Measurements from ENCODE around the gene CYTH2.

Gene CYTH2

DNA sequence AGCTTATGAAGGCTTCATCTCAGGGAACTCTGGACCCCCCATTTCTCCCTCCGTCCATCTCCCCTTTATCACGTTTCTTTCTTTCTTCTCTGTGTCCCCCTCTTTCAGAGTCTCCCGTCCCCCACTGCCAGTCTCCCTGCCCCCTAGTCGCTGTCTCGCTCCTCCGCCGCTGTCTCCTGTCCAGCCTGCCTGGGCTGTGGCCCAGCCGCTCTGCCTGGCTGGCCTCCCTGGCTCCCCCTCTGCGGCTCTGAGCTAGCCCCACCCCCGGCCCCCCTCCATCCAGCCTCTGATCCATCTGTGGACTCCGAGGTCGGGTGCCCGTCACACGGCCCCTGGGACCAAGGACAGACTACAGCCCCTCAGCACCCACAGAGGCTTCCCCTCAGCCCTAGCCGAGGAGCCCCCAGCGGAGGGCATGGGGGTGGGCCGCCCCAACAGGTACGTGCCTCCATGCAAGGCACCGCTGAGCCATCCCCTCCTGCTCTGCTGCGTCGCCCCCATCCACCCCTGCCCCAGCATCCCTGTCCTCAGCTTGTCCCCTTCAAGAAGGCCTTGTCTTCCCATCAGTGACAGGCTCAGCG lies 14.9 kb upstream of the CYTH2 start:
- no peak for DNase-seq

DNA sequence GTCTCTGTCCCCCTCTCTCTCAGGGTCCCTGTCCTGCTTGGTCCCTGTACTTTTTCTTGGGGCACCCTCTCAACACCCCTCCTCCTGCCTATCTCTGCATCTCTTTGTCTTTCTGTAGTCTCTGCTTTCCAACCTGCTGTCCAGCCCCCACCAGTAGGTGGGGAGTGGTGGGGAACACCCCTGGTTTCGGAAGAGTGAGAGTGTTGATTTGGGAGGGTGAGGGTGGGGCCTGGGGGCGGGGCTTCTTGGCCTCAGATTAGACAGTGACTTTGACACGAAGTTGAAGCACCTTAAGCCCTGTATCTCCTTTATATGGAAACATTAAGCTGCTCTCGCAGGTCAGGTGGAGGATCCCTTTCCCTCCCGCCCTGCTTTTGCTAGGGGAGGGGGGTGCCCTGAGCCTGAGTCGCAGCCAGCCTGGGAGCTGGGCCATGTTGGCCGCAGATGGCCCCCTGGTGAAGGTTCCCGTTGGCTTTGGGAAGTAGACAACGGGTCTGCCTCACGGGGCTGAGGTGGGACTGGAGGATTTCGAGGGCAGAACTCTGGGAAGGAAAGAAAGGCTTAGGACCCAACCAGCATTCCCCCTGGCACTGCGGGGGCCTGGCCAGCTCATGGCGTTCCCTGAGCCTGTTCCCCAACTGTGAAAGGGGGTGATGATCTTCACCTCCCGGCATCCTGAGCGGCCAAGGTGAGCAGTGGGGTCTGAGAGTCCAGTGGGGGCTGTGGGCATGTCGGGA lies 13.8 kb upstream of the CYTH2 start, which contains the start of gene KCNJ14:
TSS of gene KCNJ14 (plus strand) at position 404 of the 737 bp plus-strand sequence. CDS start 6,151 bp downstream, outside the sequence.
- DNase-seq = no peak

DNA sequence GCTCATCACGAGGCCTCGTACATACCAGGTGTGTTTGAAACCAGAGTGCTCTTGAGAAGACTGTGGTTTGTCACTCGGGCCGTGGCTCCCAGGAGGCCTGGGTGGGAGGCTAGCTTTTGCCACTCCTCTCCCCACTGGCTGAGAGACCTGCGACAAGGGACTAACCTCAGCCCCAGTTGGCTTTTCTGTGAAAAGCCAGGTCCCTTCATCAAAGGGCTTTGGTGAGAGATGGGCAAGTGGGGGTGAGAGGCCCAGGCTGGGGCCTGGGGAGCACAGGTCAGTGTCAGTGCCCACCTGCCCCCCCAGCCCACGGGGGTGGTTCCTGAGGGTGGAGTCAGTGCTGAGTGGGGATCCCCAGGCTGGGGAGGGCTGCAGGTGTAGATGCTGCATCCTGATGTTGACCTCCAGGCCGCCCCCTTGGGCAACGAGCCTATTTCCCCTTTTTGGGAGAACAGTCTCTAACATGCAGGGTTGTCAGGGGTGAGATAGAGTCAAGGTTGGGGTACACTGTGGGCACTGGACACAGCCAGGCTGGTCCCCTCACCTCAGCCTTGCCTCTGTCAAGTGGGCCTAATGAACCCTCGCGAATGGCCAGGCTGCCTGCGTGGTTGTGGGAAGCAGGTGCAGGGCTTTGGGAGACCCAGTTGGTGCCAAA lies 13.1 kb upstream of the CYTH2 start:
- DNase-seq = no peak

DNA sequence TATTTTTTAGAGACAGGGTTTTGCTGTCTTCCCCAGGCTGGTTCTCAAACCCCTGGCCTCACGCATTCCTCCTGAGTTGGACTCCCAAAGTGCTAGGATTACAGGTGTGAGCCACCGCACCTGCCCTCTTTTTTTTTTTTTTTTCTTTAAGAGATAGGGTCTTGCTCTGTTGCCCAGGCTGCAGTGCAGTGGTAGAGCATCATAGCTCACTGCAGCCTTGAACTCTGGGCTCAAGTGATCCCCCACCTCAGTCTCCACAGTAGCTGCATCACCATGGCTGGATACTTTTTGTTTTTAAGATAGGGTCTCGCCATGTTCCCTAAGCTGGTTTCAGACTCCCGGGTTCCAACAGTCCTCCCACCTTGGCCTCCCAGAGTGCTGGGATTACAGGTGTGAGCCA lies 12.3 kb upstream of the CYTH2 start:
- no peak for DNase-seq

DNA sequence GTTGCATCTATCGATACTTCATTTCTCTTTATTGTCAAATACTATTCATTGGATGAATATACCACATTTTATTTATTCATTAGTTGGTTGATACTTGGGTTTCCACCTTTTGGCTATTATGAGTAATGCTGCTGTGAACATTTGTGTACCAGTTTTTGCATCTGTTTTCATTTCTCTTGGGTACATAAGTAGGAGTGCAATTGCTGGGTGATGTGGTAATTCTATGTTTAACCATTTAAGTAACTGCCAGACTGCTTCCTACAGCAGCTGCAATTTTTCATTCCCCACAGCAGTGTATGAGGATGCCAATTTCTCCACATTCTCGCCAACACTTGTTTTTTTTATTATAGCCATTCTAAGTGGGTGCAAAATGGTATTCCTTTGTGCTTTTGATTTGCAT lies 11.2 kb upstream of the CYTH2 start:
- DNase-seq = no peak

DNA sequence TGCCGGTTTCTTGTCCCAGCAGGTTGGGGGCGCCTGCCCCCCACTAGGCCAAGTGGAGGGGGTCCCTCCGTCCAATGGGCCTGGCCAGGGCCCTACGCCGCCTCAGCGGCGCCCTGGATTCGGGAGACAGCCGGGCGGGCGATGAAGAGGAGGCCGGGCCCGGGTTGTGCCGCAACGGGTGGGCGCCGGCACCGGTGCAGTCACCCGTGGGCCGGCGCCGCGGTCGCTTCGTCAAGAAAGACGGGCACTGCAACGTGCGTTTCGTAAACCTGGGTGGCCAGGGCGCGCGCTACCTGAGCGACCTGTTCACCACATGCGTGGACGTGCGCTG lies 7.6 kb upstream of the CYTH2 start:
- no peak for DNase-seq

DNA sequence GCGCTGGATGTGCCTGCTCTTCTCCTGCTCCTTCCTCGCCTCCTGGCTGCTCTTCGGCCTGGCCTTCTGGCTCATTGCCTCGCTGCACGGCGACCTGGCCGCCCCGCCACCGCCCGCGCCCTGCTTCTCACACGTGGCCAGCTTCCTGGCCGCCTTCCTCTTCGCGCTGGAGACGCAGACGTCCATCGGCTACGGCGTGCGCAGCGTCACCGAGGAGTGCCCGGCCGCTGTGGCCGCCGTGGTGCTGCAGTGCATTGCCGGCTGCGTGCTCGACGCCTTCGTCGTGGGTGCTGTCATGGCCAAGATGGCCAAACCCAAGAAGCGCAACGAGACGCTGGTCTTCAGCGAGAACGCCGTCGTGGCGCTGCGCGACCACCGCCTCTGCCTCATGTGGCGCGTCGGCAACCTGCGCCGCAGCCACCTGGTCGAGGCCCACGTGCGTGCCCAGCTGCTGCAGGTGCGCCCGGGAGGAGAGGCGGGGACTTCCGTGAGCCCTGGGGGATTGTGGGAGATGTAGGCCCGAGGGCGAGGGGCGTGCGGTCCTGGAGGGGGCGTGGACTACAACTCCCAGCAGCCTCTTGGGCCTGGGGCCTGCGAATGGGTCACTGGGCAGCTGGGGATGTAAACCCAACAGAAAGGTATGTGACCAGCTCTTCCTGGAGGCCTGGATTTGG lies 7.0 kb upstream of the CYTH2 start:
- DNase-seq = no peak

DNA sequence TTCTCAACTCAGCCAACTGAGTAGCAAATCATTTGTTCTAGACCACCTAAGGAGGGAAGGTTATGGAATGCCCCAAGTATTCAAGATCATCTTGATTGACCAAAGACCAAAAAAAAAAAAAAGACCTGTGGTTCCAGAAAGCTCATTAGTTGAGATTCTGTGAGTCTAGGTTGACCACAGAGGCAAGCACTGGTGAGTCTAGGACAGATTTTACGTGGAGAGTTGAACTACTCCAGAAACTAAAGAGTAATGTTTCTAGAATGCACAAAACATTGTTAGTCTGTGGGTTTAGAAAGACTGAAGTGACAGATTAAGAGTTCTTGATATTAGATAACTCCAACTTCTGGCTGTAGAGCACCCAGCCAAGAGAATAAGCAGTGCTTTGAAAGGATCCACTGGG lies 4.0 kb upstream of the CYTH2 start:
- DNase-seq = no peak

DNA sequence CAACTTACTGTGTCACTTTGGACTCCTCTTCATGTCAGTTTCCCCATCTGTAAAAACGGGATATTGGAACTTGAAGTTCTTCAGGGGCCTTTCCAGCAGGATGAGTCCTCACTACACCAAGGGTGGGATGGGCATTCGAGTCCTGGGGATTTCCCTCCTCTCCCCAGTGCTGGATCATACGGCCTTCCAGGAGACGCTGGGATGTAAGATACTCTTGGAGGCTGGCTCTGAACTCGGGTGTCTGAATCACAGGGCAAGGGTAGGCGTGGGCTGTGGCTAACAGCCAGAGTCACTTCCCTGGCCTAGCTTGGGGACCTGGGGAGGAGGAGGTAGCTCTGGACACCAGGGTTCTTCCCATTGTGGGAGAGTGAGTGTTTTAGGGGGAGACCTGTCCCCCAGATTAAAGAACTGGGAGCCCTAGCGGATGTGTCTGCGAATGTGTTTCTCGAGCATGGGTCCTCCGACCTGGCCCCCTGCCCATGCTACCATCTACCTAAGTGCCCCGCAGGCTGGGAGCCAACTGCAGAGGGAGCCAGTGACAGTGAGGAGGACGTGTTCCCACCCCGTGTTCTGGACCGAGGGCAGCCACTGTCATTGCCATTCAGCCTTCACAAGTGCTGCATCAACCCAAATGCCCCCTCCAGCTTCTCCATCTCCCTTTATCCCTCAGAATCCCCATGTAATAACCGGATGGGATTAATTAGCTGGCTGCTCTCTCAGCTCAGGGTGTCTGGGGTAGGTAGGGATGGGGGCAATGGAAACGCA lies 2.4 kb upstream of the CYTH2 start:
- DNase-seq = no peak

DNA sequence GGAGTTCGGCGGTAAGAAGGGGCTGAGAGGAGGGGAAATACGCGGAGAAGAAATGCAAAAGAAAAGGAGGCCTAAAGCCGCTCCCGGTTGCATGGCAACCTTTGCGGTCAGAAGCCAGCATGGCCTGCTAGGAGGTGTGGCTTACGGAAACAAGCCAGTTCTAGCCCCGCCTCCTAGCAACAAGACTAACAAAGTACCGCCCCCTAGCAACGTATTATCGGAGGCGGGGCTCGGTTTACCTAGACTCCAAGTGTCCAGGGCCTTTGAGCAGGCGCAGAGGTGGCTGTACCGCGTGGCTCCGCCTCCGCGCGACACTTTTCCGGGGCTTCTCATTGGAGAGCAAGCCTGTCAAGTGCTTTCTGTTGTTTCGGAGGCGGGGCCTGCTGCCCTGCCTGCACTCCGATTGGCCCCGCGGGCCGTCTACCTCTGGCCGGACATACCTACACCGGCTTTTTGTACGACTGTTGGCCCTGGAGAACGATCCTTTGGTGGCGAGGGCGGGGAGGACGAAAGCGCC lies 339 bp upstream of the CYTH2 start:
- DNase-seq = peak; percentile 94 to 98

DNA sequence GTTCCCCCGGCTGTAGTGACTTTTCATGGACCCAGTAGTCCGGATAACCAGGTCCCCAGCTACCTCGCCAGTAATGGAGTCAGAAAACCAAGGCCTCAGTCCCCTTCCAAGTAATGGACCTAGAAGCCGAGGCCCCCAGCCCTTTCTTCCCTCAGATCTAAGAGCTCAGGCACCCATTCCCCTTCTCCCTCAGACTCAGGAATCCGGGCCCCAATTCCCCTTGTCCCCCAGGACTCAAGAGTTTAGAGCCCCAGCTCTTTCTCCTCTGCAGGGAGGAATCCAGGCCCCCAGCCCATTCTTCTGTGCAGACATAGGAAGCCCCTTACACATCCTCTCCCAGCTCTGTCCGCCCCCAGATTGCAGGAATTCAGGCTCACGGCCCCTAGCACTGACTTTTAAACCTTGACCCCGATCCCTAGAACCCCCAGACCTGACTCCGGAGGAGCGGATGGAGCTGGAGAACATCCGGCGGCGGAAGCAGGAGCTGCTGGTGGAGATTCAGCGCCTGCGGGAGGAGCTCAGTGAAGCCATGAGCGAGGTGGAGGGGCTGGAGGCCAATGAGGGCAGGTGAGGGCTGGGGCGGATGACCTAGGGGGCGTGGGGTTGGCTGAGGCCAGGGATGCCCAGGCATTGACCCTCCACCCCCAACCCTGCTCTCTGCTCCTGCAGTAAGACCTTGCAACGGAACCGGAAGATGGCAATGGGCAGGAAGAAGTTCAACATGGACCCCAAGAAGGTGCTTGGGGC lies 938 bp downstream of the CYTH2 start:
- DNase-seq = no peak

DNA sequence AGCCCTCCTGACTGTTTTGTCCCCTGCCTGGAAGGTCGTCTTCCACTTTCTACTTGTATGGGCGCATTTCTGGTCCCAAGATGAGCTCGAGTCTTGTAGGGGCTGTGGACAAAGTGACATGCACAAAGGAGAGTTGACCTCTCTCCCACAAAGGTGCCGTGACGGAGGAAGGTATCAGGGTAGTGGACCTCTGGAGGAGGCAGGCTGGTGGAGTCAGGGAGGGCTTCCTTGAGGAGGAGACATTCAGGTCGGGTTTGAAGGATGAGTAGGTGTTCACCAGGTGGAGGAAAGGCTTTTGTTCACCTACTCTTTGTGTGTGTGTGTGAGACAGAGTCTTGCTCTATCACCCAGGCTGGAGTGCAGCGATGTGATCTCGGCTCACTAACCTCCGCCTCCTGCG lies 1.7 kb downstream of the CYTH2 start:
- no peak for DNase-seq

DNA sequence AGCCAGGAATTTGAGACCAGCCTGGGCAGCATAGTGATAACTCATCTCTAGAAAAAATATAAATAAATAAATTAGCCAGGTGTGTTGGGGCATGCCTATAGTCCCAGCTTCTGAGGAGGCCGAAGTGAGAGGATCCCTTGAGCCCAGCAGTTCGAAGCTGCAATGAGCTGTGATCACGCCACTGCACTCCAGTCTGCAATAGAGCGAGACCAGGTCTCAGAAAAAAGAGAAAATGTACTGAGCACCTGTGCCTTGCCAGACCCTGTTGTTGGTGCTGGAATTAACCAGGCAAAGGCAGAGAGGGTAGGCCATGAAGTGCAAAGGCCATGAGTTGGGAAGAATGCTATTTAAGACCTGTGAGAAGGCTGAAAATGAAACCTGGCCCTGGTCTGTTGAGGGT lies 2.7 kb downstream of the CYTH2 start:
- no peak for DNase-seq

DNA sequence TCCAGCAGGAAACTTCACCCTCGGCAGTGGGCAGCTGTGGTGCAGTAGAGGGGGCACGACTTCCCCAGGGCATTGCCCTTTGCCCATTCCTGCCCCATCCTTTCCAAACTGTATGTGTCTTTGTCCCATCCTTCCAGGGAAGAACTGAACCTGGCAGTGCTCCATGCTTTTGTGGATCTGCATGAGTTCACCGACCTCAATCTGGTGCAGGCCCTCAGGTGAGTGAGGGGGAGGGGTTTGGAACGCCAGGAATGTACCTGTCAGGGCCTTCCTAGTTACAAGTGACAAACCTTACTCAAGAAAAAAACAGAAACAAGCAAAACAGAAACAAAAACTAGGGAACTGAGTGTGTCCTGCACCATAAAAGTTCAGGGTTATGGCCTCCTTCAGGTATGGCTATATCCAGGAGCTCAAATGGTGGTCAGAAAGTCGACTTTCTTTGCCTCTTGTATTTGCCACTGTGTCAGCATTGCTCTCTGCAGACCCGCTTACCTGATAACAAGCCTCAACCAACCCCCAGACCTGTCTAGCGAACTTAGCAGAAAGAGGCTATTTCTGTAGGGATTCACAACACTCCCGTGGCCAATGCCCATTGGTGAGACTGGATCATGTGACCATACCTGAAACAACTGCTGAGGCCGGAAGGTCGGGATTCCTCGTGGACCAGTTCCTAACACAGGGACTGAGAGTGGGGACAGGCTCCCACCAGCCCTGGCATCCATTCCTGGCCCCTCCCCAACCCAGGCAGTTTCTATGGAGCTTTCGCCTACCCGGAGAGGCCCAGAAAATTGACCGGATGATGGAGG lies 4.2 kb downstream of the CYTH2 start:
- no peak for DNase-seq

DNA sequence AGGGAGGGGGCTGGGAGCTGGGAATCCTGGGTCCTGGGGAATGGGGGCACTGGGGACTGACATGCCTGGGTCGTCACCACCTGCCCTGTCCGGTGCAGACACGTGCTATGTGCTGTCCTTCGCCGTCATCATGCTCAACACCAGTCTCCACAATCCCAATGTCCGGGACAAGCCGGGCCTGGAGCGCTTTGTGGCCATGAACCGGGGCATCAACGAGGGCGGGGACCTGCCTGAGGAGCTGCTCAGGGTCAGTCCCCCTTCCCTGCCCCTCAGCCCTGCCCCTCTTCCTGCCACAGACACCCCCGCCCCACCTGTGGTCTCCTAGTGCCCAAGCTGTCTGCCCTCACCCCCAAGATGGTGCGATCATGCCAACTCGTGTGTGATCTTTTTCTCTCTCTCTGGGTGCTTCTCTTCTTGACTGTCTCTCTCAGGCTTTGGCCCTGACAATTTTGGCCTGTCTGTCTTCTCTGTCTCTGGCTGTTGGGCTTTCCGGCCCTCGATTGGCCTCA lies 5.0 kb downstream of the CYTH2 start:
- no peak for DNase-seq

DNA sequence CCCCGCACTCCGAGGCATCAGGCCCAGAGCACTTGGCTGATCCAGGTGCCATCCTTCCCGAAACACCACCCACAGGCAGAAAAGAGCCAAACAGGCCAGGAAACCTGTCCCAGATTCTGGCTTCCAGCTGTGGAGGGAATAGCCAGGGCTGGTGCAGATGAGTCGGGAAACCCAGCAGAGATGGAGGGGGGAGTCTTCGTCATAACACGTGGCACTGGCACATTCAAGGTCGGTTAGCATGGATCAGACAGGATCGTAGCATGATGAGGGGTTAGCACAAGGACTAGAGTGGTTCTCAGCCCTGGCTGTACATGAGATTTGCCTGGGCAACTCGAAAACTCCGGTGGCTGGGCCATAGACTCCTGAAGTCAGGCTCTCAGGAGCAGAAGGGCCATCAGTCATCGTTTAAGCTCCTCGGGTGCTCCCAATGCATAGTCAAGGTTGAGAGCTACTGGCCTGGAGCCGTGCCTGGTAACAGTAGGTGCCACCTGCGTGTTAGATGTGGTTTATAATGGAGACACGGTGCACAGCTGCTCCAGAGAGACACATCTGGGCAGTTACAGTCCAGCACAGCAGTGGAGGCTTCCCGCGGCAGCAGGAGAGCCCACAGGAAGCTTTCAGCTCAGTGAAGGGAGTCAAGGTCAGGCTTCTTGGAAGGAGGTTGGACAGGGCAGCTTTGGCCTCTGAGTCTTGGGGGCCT lies 6.3 kb downstream of the CYTH2 start:
- DNase-seq = no peak

DNA sequence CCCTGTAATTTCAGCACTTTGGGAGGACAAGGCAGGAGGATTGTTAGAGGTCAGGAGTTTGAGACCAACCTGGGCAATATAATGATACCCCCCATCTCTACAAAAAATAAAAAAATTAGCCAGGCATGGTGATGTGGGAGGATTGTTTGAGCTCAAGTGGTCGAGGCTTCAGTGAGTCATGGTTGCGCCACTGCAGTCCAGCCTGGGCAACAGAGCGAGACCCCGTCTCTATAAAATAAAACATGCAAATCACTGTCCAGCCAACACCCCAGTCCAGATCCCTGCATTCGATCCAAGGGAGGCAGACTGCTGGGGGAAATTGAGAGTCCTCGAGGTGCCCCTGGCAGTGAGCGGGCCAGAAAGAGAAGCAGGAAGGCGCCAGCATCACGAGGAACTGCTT lies 7.0 kb downstream of the CYTH2 start:
- no peak for DNase-seq

DNA sequence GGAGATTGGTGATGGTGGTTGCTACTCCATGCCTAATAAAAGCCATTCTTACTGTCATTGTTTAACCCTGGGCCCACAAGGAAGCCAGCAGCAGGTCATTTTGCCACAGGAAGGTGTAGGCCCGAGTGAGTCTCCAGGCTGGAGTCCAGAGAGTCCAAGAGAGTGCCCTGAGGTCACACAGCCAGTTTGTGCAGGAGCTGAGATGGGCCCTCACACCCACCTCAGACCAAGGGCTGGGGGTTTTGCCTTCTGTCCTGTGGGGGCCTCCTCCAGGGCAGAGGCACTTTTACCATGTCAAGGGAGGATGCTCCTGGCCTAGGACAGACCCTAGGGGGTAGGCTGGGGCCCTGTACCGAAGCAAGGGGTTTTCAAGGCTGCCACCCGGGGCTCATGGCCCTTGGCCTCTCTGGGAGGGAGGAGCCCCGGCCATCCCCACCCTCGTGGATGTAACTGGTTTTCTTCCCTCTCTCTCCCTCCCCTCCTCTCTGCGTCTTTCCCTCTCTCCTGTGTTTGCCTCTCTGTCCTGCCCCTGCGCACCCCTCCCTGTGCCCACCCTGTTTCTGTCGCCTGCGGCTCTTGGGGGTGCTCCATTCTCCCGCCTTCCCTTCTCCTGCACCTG lies 8.0 kb downstream of the CYTH2 start:
- DNase-seq = no peak

DNA sequence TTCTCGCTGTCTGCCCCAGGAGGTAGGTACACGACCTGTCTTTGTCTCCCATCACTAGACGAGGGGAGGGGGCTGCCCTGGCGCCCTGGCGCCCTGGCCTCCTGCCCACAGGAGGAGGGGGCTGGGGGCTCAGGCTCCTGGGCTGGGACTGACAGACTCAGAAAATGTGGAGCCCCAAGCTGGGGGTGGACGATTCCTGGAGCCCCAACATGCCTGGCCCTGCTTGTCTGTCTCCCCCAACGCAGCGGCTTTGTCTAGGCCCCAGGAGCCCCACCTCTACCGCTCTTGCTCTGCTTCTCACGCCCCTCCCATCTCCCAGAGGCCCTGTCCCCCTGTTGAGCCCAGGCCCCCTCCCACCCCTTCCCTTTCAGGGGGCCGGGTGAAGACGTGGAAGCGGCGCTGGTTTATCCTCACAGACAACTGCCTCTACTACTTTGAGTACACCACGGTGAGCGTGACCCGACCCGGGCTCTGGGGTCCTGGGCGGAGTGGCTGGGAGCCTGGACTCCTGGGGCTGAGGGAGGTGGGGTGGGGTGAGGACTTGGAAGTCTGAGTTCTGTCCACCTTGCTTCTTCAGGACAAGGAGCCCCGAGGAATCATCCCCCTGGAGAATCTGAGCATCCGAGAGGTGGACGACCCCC lies 8.6 kb downstream of the CYTH2 start:
- no peak for DNase-seq

Data from SW 1271 (cell line).